GM12878 (cell line): ENCODE measurements around the gene SPRYD3. TPM values are rescaled to one million over a fixed set of nuclear protein-coding genes. Genes with fewer than 3 reads are reported as not detected.

Experiments
- CHD2 ChIP-seq: IDR thresholded peaks from 2 replicates; pipeline ENCODE4 v1.6.1; 2011; ENCODE audit warnings: low read depth, low read length, improper control_type of control experiment, borderline replicate concordance
- CREM ChIP-seq: IDR thresholded peaks from 2 replicates; pipeline ENCODE4 v1.6.1; 2014; ENCODE audit warnings: antibody characterized with exemption, low read depth
- EGR1 ChIP-seq, 2 experiments: IDR thresholded peaks; 1 replicate in 1 of 2; 2 replicates in 1 of 2; pipeline ENCODE4 v1.6.1; 2011 to 2012; ENCODE audit warnings: low read depth in 2 of 2, low read length in 2 of 2, borderline replicate concordance in 1 of 2, mild to moderate bottlenecking in 1 of 2, moderate library complexity in 1 of 2
- EP300 ChIP-seq, 2 experiments: fragments of 150-350 bp in 1 of 2; IDR thresholded peaks; 2 replicates each; pipeline ENCODE4 v1.6.1; 2011 to 2012; ENCODE audit warnings: low read depth in 2 of 2, low read length in 2 of 2, borderline replicate concordance in 1 of 2, improper control_type of control experiment in 1 of 2, inconsistent platforms in 1 of 2; ENCODE audit not compliant: control insufficient read depth in 1 of 2
- ESRRA ChIP-seq: IDR thresholded peaks from 2 replicates; pipeline ENCODE4 v1.6.1; 2012; ENCODE audit warnings: mild to moderate bottlenecking, low read length, improper control_type of control experiment
- GATAD2B ChIP-seq: fragments of 450-650 bp; conservative IDR thresholded peaks from 2 replicates; pipeline ENCODE4 v1.6.1; 2017; ENCODE audit warnings: low read depth, mild to moderate bottlenecking, moderate library complexity
- IKZF1 ChIP-seq: fragments of 450-650 bp; conservative IDR thresholded peaks from 2 replicates; pipeline ENCODE4 v1.6.1; 2017; ENCODE audit warnings: antibody characterized with exemption, mild to moderate bottlenecking
- PAX5 ChIP-seq: IDR thresholded peaks from 2 replicates; pipeline ENCODE4 v1.6.1; 2011; ENCODE audit warnings: low read depth, low read length, borderline replicate concordance
- RAD51 ChIP-seq: fragments of 450-650 bp; IDR thresholded peaks from 2 replicates; pipeline ENCODE4 v1.6.1; 2016; ENCODE audit warnings: moderate library complexity, mild to moderate bottlenecking, inconsistent platforms
- SMAD1 ChIP-seq: fragments of 450-650 bp; IDR thresholded peaks from 2 replicates; pipeline ENCODE4 v1.6.1; 2018; ENCODE audit warnings: mild to moderate bottlenecking, low read depth; ENCODE audit not compliant: partially characterized antibody
- SUPT20H ChIP-seq: IDR thresholded peaks from 2 replicates; pipeline ENCODE4 v1.6.1; 2011; ENCODE audit warnings: low read depth, mild to moderate bottlenecking, low read length, moderate library complexity, borderline replicate concordance; ENCODE audit not compliant: control insufficient read depth
- TCF12 ChIP-seq: IDR thresholded peaks from 2 replicates; pipeline ENCODE4 v1.6.1; 2011; ENCODE audit warnings: low read depth, mild to moderate bottlenecking, low read length
- ZNF384 ChIP-seq: IDR thresholded peaks from 2 replicates; pipeline ENCODE4 v1.6.1; 2012; ENCODE audit warnings: low read depth, mild to moderate bottlenecking, low read length, improper control_type of control experiment, borderline replicate concordance
- polyA plus RNA-seq, 11 experiments: library from polyadenylated mRNA; depleted of rRNA in 4 of 11; unstranded in 6 of 11; stranded (reverse) in 5 of 11; fragments of >200 nt; fragmentation: Nextera tagmentation in 4 of 11; fragmentation: Illumina TruSeq in 1 of 11; extraction: Ambion mirVana in 4 of 11; extraction: Trizol in 1 of 11; gene quantifications; 1 replicate in 1 of 11; 2 replicates in 10 of 11; pipeline versions ENCODE4 v1.2.1 to v1.2.3, GENCODE V29; 2011 to 2016; ENCODE audit warnings: inconsistent platforms in 2 of 11, missing spikeins in 2 of 11, low read depth in 1 of 11
- total RNA-seq, 4 experiments: library from RNA; depleted of rRNA in 3 of 4; stranded (reverse); fragments of >200 nt in 3 of 4; fragmentation: Illumina TruSeq in 1 of 4; extraction: Trizol in 1 of 4; gene quantifications; 2 replicates each; pipeline versions ENCODE4 v1.2.1 to v1.2.3, GENCODE V29; 2013 to 2021
- TF ChIP-seq, protein P1 (sequence below): IDR thresholded peaks from 2 replicates; pipeline ENCODE4 v1.6.1; 2012; ENCODE audit warnings: improper control_type of control experiment, low read depth, low read length; ENCODE audit not compliant: insufficient replicate concordance
- TF ChIP-seq, protein P2 (sequence below): IDR thresholded peaks from 2 replicates; pipeline ENCODE4 v1.6.1; 2012; ENCODE audit warnings: low read depth, low read length, improper control_type of control experiment
- TF ChIP-seq, protein P3 (sequence below): fragments of 450-650 bp; IDR thresholded peaks from 2 replicates; pipeline ENCODE4 v1.6.1; 2017; ENCODE audit warnings: borderline replicate concordance

SPRYD3 gene
- total and polyA plus RNA-seq, 10 of the 15 experiments (the other 5 are each of a cell fraction or from before 2014, with no cell fraction given): 2.3 to 26.4 (median 20.2) TPM

- peak in 1 of 2 experiments; percentile 19; a peak in 1 of 3 replicates for TF ChIP-seq EGR1 (IDR thresholded peaks at IDR 0.05; ENCODE audit: borderline replicate concordance in 1 of 2, low read depth in 2 of 2, low read length in 2 of 2)
- no peak for TF ChIP-seq ESRRA
- TF ChIP-seq CREM: peak; percentile 47; the same call in 1 of the 2 replicates
- no peak for TF ChIP-seq EP300 (IDR thresholded peaks at IDR 0.05; ENCODE audit: borderline replicate concordance in 1 of 2, control insufficient read depth in 1 of 2, low read depth in 2 of 2, low read length in 2 of 2)
- TF ChIP-seq GATAD2B: 0 out of 2 replicates have a peak, but pooled peaks have one; percentile 18
- TF ChIP-seq IKZF1: 0 out of 2 replicates have a peak, but pooled peaks have one; percentile 19
- TF ChIP-seq, protein P1, sequence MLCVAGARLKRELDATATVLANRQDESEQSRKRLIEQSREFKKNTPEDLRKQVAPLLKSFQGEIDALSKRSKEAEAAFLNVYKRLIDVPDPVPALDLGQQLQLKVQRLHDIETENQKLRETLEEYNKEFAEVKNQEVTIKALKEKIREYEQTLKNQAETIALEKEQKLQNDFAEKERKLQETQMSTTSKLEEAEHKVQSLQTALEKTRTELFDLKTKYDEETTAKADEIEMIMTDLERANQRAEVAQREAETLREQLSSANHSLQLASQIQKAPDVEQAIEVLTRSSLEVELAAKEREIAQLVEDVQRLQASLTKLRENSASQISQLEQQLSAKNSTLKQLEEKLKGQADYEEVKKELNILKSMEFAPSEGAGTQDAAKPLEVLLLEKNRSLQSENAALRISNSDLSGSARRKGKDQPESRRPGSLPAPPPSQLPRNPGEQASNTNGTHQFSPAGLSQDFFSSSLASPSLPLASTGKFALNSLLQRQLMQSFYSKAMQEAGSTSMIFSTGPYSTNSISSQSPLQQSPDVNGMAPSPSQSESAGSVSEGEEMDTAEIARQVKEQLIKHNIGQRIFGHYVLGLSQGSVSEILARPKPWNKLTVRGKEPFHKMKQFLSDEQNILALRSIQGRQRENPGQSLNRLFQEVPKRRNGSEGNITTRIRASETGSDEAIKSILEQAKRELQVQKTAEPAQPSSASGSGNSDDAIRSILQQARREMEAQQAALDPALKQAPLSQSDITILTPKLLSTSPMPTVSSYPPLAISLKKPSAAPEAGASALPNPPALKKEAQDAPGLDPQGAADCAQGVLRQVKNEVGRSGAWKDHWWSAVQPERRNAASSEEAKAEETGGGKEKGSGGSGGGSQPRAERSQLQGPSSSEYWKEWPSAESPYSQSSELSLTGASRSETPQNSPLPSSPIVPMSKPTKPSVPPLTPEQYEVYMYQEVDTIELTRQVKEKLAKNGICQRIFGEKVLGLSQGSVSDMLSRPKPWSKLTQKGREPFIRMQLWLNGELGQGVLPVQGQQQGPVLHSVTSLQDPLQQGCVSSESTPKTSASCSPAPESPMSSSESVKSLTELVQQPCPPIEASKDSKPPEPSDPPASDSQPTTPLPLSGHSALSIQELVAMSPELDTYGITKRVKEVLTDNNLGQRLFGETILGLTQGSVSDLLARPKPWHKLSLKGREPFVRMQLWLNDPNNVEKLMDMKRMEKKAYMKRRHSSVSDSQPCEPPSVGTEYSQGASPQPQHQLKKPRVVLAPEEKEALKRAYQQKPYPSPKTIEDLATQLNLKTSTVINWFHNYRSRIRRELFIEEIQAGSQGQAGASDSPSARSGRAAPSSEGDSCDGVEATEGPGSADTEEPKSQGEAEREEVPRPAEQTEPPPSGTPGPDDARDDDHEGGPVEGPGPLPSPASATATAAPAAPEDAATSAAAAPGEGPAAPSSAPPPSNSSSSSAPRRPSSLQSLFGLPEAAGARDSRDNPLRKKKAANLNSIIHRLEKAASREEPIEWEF: no peak
- TF ChIP-seq TCF12: 0 out of 2 replicates have a peak, but pooled peaks have one; percentile 2
- TF ChIP-seq, protein P2, sequence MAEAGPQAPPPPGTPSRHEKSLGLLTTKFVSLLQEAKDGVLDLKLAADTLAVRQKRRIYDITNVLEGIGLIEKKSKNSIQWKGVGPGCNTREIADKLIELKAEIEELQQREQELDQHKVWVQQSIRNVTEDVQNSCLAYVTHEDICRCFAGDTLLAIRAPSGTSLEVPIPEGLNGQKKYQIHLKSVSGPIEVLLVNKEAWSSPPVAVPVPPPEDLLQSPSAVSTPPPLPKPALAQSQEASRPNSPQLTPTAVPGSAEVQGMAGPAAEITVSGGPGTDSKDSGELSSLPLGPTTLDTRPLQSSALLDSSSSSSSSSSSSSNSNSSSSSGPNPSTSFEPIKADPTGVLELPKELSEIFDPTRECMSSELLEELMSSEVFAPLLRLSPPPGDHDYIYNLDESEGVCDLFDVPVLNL: no peak
- TF ChIP-seq RAD51: no peak
- no peak for TF ChIP-seq SMAD1
- TF ChIP-seq, protein P3, sequence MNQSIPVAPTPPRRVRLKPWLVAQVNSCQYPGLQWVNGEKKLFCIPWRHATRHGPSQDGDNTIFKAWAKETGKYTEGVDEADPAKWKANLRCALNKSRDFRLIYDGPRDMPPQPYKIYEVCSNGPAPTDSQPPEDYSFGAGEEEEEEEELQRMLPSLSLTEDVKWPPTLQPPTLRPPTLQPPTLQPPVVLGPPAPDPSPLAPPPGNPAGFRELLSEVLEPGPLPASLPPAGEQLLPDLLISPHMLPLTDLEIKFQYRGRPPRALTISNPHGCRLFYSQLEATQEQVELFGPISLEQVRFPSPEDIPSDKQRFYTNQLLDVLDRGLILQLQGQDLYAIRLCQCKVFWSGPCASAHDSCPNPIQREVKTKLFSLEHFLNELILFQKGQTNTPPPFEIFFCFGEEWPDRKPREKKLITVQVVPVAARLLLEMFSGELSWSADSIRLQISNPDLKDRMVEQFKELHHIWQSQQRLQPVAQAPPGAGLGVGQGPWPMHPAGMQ: no peak
- TF ChIP-seq SUPT20H: no peak
- TF ChIP-seq CHD2: 0 out of 2 replicates have a peak, but pooled peaks have one; percentile 26
- 0 out of 2 replicates have a peak, but pooled peaks have one; percentile 11 for TF ChIP-seq PAX5
- no peak for TF ChIP-seq ZNF384
Observed at GRCh38 chr12:53054112-53054878, 24.9 kb downstream of the SPRYD3 start (continued).
